ENCODE results near the gene ZMIZ1.

DNA sequence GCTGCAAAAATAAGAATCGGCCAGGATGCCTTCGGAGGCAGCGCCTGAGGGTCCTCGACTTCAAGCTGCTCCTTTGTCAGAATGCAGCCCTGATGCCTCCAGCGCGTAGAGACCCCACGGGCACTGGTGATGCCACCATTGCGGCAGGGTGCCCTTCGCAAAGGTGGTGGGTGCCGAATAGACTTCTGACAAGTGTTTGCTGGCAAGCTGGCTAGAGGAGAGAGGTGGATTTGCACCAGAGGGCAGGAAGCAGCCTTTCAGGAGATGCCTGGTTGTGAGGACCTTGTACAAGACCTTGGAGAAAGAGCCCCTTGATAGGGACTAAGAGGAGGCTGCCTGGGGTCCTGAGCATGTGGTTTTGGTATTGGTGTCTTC is 175.3 kb downstream of the ZMIZ1 start:
- TF ChIP-seq POLR2A (IDR thresholded peaks at IDR 0.05): no peak
- TF ChIP-seq, protein P1, sequence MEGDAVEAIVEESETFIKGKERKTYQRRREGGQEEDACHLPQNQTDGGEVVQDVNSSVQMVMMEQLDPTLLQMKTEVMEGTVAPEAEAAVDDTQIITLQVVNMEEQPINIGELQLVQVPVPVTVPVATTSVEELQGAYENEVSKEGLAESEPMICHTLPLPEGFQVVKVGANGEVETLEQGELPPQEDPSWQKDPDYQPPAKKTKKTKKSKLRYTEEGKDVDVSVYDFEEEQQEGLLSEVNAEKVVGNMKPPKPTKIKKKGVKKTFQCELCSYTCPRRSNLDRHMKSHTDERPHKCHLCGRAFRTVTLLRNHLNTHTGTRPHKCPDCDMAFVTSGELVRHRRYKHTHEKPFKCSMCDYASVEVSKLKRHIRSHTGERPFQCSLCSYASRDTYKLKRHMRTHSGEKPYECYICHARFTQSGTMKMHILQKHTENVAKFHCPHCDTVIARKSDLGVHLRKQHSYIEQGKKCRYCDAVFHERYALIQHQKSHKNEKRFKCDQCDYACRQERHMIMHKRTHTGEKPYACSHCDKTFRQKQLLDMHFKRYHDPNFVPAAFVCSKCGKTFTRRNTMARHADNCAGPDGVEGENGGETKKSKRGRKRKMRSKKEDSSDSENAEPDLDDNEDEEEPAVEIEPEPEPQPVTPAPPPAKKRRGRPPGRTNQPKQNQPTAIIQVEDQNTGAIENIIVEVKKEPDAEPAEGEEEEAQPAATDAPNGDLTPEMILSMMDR (IDR thresholded peaks at IDR 0.05): no peak
